HG03196 (cell line): Measurements from ENCODE around the gene ZWINT.

Experiments used
- ATAC-seq: cut with Tn5 transposase; IDR thresholded peaks from one replicate; pipeline ENCODE4 v1.9.1; 2021; ENCODE audit not compliant: unreplicated experiment

ZWINT gene

GRCh38 chr10:56360967-56361612, at the start of gene ZWINT:
TSS of gene ZWINT (minus strand) at chr10:56361259. CDS start at chr10:56361236, 23 bp downstream.
- peak; percentile 99 for ATAC-seq

- no peak for ATAC-seq
Measured at GRCh38 chr10:56383806-56384205, 22.7 kb upstream of the ZWINT start.

- no peak for ATAC-seq
Measured at GRCh38 chr10:56370217-56371113, 9.4 kb upstream of the ZWINT start.

GRCh38 chr10:56360583-56360966, 484 bp downstream of the ZWINT start:
- ATAC-seq, result no peak

- ATAC-seq, result no peak
Measured at GRCh38 chr10:56359837-56360236, 1.2 kb downstream of the ZWINT start.

- no peak for ATAC-seq
Measured at GRCh38 chr10:56357018-56357417, 4.0 kb downstream of the ZWINT start.

- no peak for ATAC-seq
Measured at GRCh38 chr10:56351909-56352630, 9.0 kb downstream of the ZWINT start.

- no peak for ATAC-seq
Measured at GRCh38 chr10:56349611-56350010, 11.4 kb downstream of the ZWINT start.

GRCh38 chr10:56348101-56348500, 13.0 kb downstream of the ZWINT start:
- no peak for ATAC-seq

- ATAC-seq, result no peak
Measured at GRCh38 chr10:56346845-56347415, 14.1 kb downstream of the ZWINT start.

- no peak for ATAC-seq
Measured at GRCh38 chr10:56341612-56342011, 19.4 kb downstream of the ZWINT start.

GRCh38 chr10:56329961-56330360, 31.1 kb downstream of the ZWINT start:
- no peak for ATAC-seq

GRCh38 chr10:56327118-56327517, 33.9 kb downstream of the ZWINT start:
- no peak for ATAC-seq

GRCh38 chr10:56319386-56319785, 41.7 kb downstream of the ZWINT start:
- ATAC-seq, result peak; percentile 96

GRCh38 chr10:56318816-56319215, 42.2 kb downstream of the ZWINT start:
- ATAC-seq, result peak; percentile 15

- no peak for ATAC-seq
Measured at GRCh38 chr10:56317603-56318002, 43.5 kb downstream of the ZWINT start.

- ATAC-seq, result no peak
Measured at GRCh38 chr10:56316603-56317002, 44.5 kb downstream of the ZWINT start.
